IPS-11a (cell line): Measurements from ENCODE around the gene SARS2.
"Not testable (repeated sequence)": the region's sequence is repeated elsewhere in the genome, so short reads cannot be mapped to it uniquely, and the experiment has no call there.

Experiments used
- H3K4me3 ChIP-seq: one replicate; pipeline ENCODE4 v1.5.1; 2013; ENCODE audit warnings: low read depth, low read length, control low read depth

The SARS2 gene, protein sequence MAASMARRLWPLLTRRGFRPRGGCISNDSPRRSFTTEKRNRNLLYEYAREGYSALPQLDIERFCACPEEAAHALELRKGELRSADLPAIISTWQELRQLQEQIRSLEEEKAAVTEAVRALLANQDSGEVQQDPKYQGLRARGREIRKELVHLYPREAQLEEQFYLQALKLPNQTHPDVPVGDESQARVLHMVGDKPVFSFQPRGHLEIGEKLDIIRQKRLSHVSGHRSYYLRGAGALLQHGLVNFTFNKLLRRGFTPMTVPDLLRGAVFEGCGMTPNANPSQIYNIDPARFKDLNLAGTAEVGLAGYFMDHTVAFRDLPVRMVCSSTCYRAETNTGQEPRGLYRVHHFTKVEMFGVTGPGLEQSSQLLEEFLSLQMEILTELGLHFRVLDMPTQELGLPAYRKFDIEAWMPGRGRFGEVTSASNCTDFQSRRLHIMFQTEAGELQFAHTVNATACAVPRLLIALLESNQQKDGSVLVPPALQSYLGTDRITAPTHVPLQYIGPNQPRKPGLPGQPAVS

DNA sequence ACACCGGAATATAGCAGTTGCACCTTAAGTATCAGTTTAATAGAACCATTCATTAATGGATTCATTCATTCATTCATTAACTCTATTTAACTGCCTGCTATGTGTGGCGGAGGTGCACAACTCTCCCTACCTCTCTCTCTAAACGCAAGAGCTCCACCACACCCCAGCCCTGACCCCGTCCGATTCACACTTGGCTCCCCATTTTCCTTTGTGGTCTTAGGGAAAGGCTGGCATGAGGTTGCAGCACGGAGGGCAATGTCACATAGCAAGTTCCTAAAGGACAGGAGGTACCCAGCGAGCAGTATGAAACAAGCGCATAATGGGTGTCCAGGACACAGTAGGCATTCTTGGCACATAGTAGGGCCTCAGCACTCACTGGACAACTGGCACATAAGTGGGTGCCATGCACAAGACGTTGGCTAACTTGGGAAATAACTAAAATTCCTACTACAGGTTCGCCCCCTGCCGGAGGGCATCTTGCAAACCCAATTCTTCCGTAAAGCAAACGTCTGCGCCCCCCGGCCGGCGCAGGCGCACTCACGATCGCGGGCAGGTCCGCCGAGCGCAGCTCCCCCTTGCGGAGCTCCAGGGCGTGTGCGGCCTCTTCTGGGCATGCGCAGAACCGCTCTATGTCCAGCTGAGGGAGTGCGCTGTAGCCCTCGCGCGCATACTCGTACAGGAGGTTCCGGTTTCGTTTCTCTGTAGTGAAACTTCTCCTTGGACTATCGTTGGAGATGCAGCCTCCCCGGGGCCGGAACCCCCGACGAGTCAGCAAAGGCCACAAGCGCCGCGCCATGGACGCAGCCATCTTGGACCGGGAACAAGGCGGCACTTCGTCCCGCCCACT, at the start of gene SARS2:
TSS of gene SARS2 (minus strand) at position 835 of the 847 bp plus-strand sequence. CDS start at position 808, 27 bp downstream.
- peak within 1 kb of the TSS; percentile 65 for H3K4me3 ChIP-seq

GRCh38 chr19:38979812-38980211, 49.2 kb upstream of the SARS2 start:
- H3K4me3 ChIP-seq, result no peak overlapping the region

- H3K4me3 ChIP-seq, result no peak overlapping the region
Measured at GRCh38 chr19:38978326-38978689, 47.7 kb upstream of the SARS2 start.

- H3K4me3 ChIP-seq, result no peak overlapping the region
Measured at GRCh38 chr19:38977445-38978325, 47.1 kb upstream of the SARS2 start.

- H3K4me3 ChIP-seq, result peak overlapping the region; percentile 57
Measured at GRCh38 chr19:38975861-38976271, 45.3 kb upstream of the SARS2 start.

GRCh38 chr19:38975214-38975860, 44.8 kb upstream of the SARS2 start, which contains the start of gene FBXO17:
TSS of gene FBXO17 (minus strand) at chr19:38975742. CDS start at chr19:38950319, 25,423 bp downstream.
- peak within 1 kb of the TSS; percentile 78 for H3K4me3 ChIP-seq

DNA sequence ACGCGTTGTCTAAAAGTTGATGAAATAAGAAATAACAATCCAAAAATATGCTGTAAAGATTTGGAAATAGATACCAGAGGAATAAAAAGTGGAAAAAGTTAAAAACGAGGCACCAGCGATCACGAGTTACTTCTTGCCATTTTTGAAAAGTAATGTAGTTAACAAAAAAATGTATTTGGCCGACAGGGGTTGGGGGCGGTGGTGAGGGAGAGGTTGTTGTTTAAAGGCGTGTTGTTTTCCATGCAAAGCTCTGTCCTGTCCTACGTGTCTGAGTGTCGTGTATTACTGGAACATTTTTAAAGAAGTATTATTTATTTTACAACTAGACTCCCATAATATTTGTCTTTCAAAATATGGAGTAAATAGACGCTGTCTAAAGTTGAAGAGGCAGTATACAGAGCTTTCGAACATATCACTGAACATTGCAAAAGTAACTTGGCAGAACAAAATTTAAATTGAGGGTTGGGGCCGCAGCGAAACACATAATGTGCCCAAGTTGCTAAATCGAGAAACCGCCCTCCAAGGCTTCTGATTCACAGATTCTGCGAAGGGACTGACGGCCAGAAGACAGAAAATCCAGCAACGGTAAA, 44.2 kb upstream of the SARS2 start:
- H3K4me3 ChIP-seq, result peak overlapping the region; percentile 78

DNA sequence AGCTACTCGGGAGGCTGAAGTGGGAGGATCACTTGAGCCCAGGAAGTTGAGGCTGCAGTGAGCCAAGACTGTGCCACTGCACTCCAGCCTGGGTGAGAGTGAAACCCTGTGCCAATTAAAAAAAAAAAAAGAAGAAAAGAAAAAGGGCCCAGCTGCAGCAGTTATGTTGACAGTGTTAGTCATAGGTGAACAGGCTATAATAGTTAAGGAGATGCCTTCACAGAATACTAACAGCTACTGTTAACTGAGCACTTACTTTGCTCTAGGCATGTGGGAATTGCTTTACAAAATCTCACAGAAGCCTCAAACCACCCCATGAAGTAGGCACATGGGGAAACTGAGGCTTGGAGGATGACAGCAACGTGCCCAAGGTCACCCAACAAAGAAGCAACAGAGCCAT, 41.1 kb upstream of the SARS2 start:
- no peak overlapping the region for H3K4me3 ChIP-seq

GRCh38 chr19:38970664-38971532, 40.3 kb upstream of the SARS2 start:
- no peak overlapping the region for H3K4me3 ChIP-seq

DNA sequence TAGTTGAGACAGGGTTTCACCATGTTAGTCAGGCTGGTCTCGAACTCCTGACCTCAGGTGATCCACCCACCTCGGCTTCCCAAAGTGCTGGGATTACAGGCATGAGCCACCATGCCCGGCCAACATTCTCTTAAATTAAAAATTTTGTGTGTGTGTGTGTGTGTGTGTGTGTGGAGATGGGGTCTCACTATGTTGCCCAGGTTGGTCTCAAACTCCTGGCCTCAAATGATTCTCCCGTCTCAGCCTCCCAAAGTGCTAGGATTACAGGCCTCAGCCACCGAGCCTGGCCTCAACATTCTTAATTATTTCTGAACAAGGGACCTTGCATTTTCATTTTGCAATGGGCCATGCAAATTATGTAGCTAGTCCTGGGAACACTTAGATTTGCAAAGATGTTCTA, 35.6 kb upstream of the SARS2 start:
- not testable (repeated sequence) for H3K4me3 ChIP-seq

GRCh38 chr19:38964738-38965137, 34.2 kb upstream of the SARS2 start:
- no peak overlapping the region for H3K4me3 ChIP-seq

DNA sequence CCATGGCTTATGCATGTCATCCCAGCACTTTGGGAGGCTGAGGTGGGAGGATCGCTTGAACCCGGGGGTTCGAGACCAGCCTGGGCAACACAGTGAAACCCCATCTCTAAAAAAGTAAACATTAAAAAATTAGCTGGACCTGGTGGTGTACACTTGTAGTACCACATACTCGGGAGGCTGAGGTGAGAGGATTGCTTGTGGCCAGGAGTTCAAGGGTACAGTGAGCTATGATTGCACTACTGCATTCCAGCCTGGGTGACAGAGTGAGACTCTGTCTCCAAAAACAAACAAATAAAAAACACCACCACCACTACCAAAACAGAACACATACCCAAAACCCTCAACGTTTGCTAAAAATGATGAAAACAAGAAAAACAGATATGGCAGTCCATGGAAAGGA, 29.1 kb upstream of the SARS2 start:
- H3K4me3 ChIP-seq, result no peak overlapping the region

- H3K4me3 ChIP-seq, result no peak overlapping the region
Measured at GRCh38 chr19:38958301-38958700, 27.7 kb upstream of the SARS2 start.

DNA sequence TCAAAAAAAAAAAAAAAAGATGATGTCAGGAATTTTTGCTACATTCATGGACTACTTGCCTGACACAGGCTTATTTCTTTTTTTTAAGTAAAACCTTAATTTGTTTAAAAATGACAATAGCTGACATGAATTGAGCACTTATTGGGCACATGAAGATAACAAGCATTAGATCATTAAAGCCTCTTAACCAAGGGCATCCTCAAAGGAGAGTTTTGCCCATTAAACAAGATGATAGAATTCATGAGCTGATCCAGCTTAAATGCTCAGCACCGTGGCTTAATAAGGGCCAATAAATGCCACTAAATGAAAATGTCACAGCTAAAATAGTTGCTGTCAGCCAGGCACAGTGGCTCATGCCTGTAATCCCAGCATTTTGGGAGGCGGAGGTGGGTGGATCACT, 25.7 kb upstream of the SARS2 start:
- H3K4me3 ChIP-seq, result no peak overlapping the region

- no peak overlapping the region for H3K4me3 ChIP-seq
Measured at GRCh38 chr19:38953677-38954076, 23.1 kb upstream of the SARS2 start.

DNA sequence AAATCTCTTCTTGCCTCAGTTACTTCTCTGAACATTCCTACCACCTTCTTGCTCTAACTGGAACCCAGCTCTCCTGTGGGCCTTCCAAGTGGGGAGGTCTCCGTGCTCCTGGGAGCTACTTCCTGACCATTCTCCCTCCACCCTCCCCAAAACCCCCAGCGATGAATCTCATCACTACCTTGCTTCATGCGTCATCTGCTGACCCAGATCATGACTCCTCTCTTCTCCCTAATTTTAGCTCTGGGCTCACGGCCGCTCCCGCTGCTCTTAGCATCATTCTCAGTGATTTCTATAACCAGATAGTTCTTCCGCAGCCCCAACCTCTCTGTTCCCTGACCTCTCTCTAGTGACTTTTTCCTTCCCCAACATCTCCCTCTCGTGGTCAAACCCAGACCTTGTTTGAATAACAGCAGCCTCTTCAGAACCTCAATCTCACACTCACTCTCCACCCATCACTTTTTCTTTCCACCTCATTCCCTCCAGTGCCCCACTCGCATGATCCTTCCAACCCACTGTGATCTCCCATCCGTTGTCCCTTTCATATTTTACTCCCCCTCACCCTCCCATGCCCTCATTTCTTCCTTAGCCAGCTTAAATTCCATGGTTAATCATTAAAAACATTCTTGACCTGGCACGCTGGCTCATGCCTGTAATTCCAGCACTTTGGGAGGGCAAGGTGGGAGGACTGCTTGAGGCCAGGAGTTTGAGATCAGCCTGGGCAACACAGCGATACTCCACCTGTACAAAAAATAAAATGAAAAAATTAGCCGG, 22.0 kb upstream of the SARS2 start:
- H3K4me3 ChIP-seq, result no peak overlapping the region

- H3K4me3 ChIP-seq, result no peak overlapping the region
Measured at GRCh38 chr19:38951187-38951586, 20.6 kb upstream of the SARS2 start.
